HG03439 (cell line): ENCODE measurements around the gene HECTD1.
"Not testable (repeated sequence)": the region's sequence is repeated elsewhere in the genome, so short reads cannot be mapped to it uniquely, and the experiment has no call there.

Experiments
- ATAC-seq: cut with Tn5 transposase; IDR thresholded peaks from one replicate; pipeline ENCODE4 v1.9.1; 2021; ENCODE audit warnings: mild to moderate bottlenecking, moderate library complexity; ENCODE audit not compliant: unreplicated experiment

The HECTD1 gene

GRCh38 chr14:31207755-31208545, at the start of gene HECTD1:
HECTD1 (minus strand) TSS chr14:31207793; CDS start chr14:31205936, 1,857 bp downstream.
- ATAC-seq, result peak; percentile 79

- ATAC-seq, result no peak
These were observed 49.6 kb upstream of the HECTD1 start for GRCh38 chr14:31257244-31257553.

- ATAC-seq, result no peak
These were observed 49.1 kb upstream of the HECTD1 start for GRCh38 chr14:31256534-31257243.

- ATAC-seq, result not testable (repeated sequence)
These were observed 48.3 kb upstream of the HECTD1 start for GRCh38 chr14:31255918-31256317.

- no peak for ATAC-seq
These were observed 47.7 kb upstream of the HECTD1 start for GRCh38 chr14:31255286-31255685.

DNA sequence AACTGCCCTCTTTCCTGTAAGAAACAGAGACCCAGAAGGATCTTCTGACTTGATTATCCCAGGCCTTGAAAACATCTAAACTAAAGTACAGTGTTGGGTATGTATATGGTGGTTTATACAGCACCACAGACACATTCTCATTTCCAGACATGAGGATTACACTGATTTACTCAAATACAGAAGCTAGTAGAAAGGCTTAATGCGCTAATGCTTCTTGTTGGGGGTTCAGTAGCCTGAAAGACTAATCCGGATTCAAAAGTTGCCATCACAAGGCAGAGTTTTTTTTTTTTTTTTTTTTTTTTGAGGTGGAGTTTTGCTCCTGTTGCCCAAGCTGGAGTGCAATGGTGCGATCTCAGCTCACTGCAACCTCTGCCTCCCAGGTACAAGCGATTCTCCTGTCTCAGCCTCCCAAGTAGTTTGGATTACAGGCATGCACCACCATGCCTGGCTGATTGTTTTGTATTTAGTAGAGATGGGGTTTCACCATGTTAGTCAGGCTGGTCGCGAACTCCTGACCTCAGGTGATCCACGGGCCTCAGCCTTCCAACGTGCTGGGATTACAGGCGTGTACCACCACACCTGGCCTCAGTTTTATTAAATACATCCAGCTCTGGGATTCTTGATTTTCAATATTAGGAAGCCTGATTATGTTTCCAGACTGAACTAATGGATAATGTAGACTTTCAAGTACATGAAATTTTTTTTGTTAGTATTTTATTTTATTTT, 46.3 kb upstream of the HECTD1 start:
- no peak for ATAC-seq

DNA sequence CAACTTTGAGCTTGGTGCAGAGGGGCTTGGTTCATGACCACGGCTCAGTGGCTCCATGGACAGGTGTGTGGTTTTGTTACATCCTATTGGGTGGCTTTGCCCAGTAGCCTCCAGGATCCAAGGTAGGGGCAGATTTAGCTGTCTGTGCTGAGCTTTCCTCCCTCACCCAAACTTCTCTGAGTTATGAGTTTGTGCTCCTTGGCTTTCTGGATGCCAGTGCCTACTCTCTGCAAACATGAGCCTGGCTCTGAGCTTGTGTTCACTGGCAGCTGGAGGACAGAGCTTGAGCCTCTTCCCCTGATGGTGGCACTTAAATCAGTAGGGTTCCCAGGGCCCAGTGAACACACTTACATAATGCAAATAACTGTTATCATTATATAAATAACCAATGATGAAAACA, 45.3 kb upstream of the HECTD1 start:
- no peak for ATAC-seq

DNA sequence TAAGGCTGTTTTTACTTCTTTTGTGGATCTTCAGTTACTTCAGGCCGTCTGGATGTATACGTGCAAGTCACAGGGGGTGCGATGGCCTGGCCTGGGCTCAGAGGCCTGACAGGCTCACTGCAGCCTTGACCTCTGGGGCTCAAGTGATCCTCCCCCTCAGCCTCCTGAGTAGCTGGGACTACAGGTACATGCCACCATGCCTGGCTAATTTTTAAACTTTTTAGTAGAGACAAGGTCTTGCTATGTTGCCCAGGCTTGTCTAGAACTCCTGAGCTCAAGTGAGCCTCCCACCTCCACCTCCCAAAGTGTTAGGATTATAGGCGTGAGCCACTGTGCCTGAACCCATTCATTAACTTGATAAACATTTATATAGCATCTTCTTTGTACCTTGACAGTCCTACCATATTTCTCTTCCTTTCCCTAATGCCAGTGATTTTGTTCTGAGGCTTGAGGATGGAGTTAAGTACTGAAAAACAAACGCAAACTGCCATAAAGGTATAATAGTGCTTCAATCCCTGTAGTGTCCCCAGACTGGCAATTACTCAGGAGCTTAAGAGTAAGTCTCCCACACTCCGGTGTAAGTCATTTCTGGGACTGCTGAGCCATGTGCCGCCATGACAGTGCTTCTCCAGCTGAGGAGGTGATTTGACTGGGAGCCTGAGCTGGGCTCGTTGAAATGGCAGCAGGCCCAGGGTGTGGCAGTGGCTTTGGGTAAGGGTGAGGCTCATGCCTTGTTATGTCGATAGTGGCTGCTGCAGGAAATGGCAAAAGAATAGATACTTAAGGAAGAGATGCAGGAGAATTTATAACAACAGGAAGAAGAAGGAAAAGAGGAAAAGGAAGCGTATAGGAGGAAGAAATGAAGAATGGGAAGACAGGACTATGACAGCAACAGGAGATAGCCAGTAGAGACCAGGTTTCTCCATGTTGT, 43.7 kb upstream of the HECTD1 start:
- ATAC-seq, result no peak

GRCh38 chr14:31244626-31245025, 37.0 kb upstream of the HECTD1 start:
- no peak for ATAC-seq

DNA sequence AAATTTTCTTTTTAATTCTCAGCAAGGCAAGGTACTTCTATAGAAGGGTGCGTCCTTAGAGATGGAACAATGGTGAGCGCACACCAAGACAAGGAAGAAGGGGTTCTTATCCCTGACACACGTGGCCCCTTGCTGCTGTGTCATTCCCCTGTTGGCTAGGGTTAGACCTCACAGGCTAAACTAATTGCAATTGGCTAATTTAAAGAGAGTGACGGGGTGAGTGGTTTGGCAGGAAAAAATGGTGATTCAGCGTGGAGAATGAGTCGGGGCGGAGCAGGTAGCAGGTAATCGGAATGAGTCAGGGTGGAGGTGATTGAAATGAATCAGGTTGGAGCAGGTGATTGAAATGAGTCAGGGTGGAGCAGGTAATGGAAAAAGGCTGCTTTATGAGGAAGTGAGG, 36.3 kb upstream of the HECTD1 start:
- ATAC-seq, result no peak

DNA sequence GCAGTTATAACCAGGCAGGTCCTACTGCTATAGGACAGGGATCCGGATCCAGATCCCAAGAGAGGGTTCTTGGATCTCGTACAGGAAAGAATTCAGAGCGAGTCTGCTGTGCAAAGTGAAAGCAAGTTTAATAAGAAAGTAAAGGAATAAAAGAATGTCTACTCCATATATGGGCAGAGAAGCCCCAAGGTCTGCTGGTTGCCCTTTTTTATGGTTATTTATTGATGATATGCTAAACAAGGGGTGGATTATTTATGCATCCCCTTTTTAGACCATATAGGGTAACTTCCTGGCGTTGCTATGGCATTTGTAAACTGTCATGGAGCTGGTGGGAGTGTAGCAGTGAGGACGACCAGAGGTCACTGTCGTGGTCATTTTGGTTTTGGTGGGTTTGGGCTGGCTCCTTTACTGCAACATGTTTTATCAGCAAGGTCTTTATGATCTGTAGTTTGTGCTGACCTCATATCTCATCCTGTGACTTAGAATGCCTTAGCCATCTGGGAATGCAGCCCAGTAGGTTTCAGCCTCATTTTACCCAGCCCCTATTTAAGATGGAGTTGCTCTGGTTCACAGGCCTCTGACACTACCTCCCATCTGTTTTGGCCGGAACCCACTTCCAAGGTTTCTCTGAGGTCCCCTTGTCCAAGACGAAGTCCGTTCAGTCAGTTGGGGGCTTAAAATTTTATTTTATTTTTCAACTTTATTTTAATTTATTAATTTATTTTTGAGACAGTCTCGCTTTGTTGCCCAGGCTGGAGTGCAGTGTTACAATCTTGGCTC, 34.8 kb upstream of the HECTD1 start:
- not testable (repeated sequence) for ATAC-seq

GRCh38 chr14:31241450-31242114, 34.0 kb upstream of the HECTD1 start:
- no peak for ATAC-seq

DNA sequence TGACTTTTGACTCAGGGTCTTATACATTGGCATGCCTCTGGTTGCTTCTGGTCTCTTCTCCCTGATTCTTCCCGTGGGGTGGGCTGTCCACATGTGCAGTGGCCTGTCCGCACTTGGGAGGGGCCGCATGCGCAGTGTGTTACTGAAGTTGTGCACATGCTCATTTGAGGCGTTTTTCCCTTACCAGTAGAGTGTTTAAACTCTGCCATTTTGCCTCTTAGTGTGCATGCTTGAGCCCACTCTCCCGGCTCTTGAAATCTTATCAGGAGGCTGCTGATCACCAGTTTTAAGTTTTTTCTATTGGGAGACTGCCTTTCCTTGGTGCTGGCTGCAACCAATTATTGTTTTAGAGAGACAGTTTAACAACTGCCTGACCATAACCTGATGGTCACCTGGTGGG, 32.1 kb upstream of the HECTD1 start:
- no peak for ATAC-seq

- no peak for ATAC-seq
These were observed 27.9 kb upstream of the HECTD1 start for GRCh38 chr14:31235462-31235861.

- no peak for ATAC-seq
These were observed 24.5 kb upstream of the HECTD1 start for GRCh38 chr14:31232081-31232480.

- ATAC-seq, result not testable (repeated sequence)
These were observed 23.7 kb upstream of the HECTD1 start for GRCh38 chr14:31231272-31231671.

GRCh38 chr14:31230573-31230958, 23.0 kb upstream of the HECTD1 start:
- no peak for ATAC-seq

DNA sequence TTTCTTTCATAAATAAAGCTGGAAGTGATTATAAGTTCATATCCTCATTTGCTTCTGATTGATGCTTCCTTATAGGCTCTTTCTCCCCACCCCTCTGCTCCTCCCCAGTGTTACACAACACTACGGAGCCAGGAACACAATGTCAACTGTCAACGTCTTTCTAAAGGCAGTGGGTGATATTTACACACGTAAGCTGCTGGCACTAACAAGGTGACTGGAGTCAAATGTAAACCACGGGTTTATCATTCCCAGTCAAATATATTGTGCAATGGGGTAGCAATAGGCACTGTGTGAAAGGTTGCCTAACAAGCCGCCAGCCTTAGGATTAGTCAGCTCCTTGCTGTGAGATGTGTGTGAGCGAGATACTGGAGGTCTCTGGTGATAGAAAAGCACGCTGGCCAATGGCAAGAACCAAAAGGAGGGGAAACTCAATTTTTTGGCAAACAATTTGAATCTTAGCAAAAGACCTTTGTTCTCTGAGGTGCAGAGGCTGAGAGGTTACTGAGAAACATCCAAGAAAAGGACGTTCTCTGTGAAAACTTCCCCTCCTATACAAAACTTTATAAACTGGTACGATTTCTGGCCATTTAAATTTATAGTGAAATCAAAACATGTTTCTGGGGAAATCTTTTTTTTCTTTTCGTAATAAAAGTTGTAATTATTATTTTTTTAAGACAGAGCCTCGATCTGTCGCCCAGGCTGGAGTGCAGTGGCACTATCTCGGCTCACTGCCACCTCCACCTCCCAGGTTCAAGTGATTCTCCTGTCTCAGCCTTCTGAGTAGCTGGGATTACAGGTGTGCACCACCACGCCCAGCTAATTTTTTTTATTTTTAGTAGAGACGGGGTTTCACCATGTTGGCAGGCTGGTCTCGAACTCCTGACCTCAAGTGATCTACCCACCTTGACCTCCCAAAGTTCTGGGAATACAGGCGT, 22.3 kb upstream of the HECTD1 start:
- ATAC-seq, result no peak
